ENCODE data around the gene GRAP2. TPM values are rescaled to one million over a fixed set of nuclear protein-coding genes. Genes with fewer than 3 reads are reported as not detected.

The GRAP2 gene
- total and polyA plus RNA-seq, 2 of the 4 experiments (the other 2 are of a cell fraction): not detected

DNA sequence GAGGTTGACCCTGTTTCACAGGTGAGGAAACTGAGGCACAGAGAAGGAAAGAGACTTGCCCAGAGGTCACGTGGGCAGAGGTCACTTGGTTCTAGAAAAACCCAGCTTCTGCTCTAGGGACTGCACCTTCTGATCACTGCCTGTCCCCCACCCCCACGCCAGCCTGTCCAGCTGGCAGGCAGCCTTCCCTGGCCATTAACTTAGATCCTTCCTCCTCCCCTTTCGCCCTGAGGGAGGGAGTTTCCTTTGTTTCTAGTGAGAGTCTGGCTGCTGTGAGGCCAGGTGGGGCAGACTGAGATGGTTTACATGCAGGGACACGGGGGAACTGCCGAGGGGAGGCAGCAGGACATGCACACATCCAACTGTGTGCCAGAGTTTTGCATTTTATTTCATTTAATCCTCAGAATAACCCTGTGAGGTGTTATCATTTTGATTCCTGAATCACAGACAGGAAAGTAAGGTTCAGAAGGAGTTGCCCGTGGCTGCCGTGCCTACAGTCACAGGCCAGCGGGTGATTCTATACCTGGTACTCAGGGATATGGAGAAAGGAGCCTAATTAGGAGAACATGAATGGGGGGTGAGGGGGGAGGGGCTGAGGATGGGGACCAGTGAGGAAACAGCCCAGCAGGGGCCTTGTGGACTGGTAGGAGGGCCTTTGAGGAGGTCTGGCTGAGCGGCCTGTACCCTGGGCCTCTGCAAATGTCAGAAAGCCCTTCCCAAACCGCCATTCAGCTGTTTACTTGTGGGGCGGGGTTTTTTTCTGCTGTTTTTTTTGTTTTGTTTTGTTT is 97.2 kb downstream of the GRAP2 start:
- Histone ChIP-seq H3K9ac (ENCODE audit: low read depth, low read length) (no peak overlapping the region), H3K4me1 (ENCODE audit: control insufficient read depth, insufficient read depth, low read length) (peaks cover 4% of the 10 kb centered on the region), H3K9me1 (ENCODE audit: insufficient read depth, low read length) (no peaks in the 10 kb centered on the region; the same call in 1 of the 2 replicates), H4K20me1 (ENCODE audit: insufficient read depth, low read length) (no peaks in the 10 kb centered on the region), H4K5ac (ENCODE audit: low read depth, low read length) (no peak overlapping the region), H3K4ac (ENCODE audit: low read depth, low read length) (no peak overlapping the region), H4K8ac (ENCODE audit: low read depth in 2 of 2, low read length in 2 of 2) (no peak overlapping the region), H3K79me1 (ENCODE audit: low read depth in 1 of 2, low read length in 2 of 2) (no peaks in the 10 kb centered on the region), H2AFZ (replicated peaks; ENCODE audit: low read length, poor library complexity) (no peak overlapping the region), H2AK5ac (ENCODE audit: low read depth, low read length) (no peak overlapping the region), H3K4me2 (ENCODE audit: low read depth, low read length) (no peak overlapping the region), H3K14ac (replicated peaks; ENCODE audit: low read depth, low read length) (no peak overlapping the region), H3K27ac (ENCODE audit: insufficient read depth, low read length) (no peak overlapping the region), H3K4me3 (ENCODE audit: insufficient read depth, low read depth, low read length) (no peak overlapping the region), H3K36me3 (ENCODE audit: control insufficient read depth, insufficient read depth, low read length) (no peaks in the 10 kb centered on the region), H4K91ac (ENCODE audit: insufficient read depth, low read depth, low read length) (no peak overlapping the region), H2BK120ac (ENCODE audit: low read depth, low read length) (no peak overlapping the region), H2BK15ac (ENCODE audit: low read depth, low read length) (no peak overlapping the region), H3K27me3 (ENCODE audit: control insufficient read depth, insufficient read depth, low read length) (peaks cover 49% of the 10 kb centered on the region), H2AK9ac (replicated peaks; ENCODE audit: low read depth, low read length, poor library complexity) (no peak overlapping the region), H3K56ac (ENCODE audit: extremely low read depth, insufficient read depth, low read length) (no peak overlapping the region), H3K23ac (ENCODE audit: low read depth, low read length) (no peak overlapping the region), H2BK5ac (ENCODE audit: low read depth, low read length, poor library complexity, severe bottlenecking) (no peak overlapping the region), H3K9me3 (ENCODE audit: control insufficient read depth, insufficient read depth, low read length) (no peaks in the 10 kb centered on the region), H2BK20ac (ENCODE audit: low read depth, low read length) (no peak overlapping the region), H3K18ac (ENCODE audit: low read depth, low read length) (no peak overlapping the region)
- dilution Hi-C loops (cut with HindIII; ENCODE audit: low sequenced_read_pairs, unreplicated experiment) (no loop called here), in situ Hi-C loops (cut with MboI; ENCODE audit: low sequenced_read_pairs) (no loop called here), intact Hi-C loops (cut with micrococcal nuclease) (no loop called here)
- POLR2A ChIA-PET (ENCODE audit: unreplicated experiment): no interaction called here
- no TSS peak for BruUV-seq (replicated peaks)
- ATAC-seq (ENCODE audit: low read depth): no peak
- 56% methylated on average over 3 of the region's 11 CpGs; no CpG with 5 or more reads in 1 of the 2 experiments for WGBS, 2 experiments (ENCODE audit: extremely low coverage in 2 of 2, insufficient read length in 1 of 2)
- no peak for TF ChIP-seq MAFK (IDR thresholded peaks at IDR 0.05; ENCODE audit: low read depth, low read length)
- TF ChIP-seq, protein P1, sequence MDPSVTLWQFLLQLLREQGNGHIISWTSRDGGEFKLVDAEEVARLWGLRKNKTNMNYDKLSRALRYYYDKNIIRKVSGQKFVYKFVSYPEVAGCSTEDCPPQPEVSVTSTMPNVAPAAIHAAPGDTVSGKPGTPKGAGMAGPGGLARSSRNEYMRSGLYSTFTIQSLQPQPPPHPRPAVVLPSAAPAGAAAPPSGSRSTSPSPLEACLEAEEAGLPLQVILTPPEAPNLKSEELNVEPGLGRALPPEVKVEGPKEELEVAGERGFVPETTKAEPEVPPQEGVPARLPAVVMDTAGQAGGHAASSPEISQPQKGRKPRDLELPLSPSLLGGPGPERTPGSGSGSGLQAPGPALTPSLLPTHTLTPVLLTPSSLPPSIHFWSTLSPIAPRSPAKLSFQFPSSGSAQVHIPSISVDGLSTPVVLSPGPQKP (IDR thresholded peaks at IDR 0.05; ENCODE audit: borderline replicate concordance, low read depth, low read length): no peak
- TF ChIP-seq, protein P2, sequence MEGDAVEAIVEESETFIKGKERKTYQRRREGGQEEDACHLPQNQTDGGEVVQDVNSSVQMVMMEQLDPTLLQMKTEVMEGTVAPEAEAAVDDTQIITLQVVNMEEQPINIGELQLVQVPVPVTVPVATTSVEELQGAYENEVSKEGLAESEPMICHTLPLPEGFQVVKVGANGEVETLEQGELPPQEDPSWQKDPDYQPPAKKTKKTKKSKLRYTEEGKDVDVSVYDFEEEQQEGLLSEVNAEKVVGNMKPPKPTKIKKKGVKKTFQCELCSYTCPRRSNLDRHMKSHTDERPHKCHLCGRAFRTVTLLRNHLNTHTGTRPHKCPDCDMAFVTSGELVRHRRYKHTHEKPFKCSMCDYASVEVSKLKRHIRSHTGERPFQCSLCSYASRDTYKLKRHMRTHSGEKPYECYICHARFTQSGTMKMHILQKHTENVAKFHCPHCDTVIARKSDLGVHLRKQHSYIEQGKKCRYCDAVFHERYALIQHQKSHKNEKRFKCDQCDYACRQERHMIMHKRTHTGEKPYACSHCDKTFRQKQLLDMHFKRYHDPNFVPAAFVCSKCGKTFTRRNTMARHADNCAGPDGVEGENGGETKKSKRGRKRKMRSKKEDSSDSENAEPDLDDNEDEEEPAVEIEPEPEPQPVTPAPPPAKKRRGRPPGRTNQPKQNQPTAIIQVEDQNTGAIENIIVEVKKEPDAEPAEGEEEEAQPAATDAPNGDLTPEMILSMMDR (conservative IDR thresholded peaks at IDR 0.05; ENCODE audit: low read depth, low read length): no peak
- no peak for TF ChIP-seq MAZ (IDR thresholded peaks at IDR 0.05; ENCODE audit: borderline replicate concordance, low read depth, low read length)
- TF ChIP-seq CEBPB (IDR thresholded peaks at IDR 0.05; ENCODE audit: low read depth, low read length): no peak
- TF ChIP-seq MXI1 (IDR thresholded peaks at IDR 0.05; ENCODE audit: borderline replicate concordance, low read depth, low read length): no peak
- no peak for TF ChIP-seq NFE2L2 (IDR thresholded peaks at IDR 0.05; ENCODE audit: low read depth, low read length)
- TF ChIP-seq RAD21 (IDR thresholded peaks at IDR 0.05; ENCODE audit: low read length): no peak
- TF ChIP-seq SMC3 (IDR thresholded peaks at IDR 0.05; ENCODE audit: low read depth, low read length): no peak
- no peak for TF ChIP-seq FOS (IDR thresholded peaks at IDR 0.05; ENCODE audit: low read depth, low read length)
- TF ChIP-seq, protein P3, sequence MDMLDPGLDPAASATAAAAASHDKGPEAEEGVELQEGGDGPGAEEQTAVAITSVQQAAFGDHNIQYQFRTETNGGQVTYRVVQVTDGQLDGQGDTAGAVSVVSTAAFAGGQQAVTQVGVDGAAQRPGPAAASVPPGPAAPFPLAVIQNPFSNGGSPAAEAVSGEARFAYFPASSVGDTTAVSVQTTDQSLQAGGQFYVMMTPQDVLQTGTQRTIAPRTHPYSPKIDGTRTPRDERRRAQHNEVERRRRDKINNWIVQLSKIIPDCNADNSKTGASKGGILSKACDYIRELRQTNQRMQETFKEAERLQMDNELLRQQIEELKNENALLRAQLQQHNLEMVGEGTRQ (IDR thresholded peaks at IDR 0.05; ENCODE audit: low read depth, low read length): no peak
- no peak for TF ChIP-seq BHLHE40 (IDR thresholded peaks at IDR 0.05; ENCODE audit: low read depth, low read length)
- TF ChIP-seq POLR2A (IDR thresholded peaks at IDR 0.05; ENCODE audit: low read depth, low read length): no peak
- no peak for TF ChIP-seq RCOR1 (IDR thresholded peaks at IDR 0.05; ENCODE audit: insufficient replicate concordance, low read length)
- no peak for TF ChIP-seq RFX5 (IDR thresholded peaks at IDR 0.05; ENCODE audit: low read depth, low read length)
- no peak for TF ChIP-seq CHD1 (IDR thresholded peaks at IDR 0.05; ENCODE audit: low read depth, low read length)
- CTCF ChIA-PET: no interaction called here
- DNase-seq: peak; percentile 36
